Small intestine (tissue), 7 donors: ENCODE measurements around the gene DLG2. TPM values are rescaled to one million over a fixed set of nuclear protein-coding genes. Genes with fewer than 3 reads are reported as not detected.

Experiments
- DNase-seq, 2 donors: peaks; one replicate each; pipeline versions ENCODE4 v3.0.0 to v3.0.0-alpha.2; 2013
- FAIRE-seq: peaks from 2 replicates; lab custom pipeline; 2012; peaks lifted over from hg19 to GRCh38; lab: Jason Lieb, UNC
- H3K27ac ChIP-seq, 3 donors: one replicate each; pipeline ENCODE4 v1.5.1; 2013; ENCODE audit warnings: low read length in 2 of 3, mild to moderate bottlenecking in 2 of 3, control low read depth in 1 of 3, inconsistent platforms in 1 of 3, low read depth in 1 of 3, moderate library complexity in 1 of 3
- H3K27me3 ChIP-seq, 3 donors: one replicate each; pipeline ENCODE4 v1.6.1; 2013; ENCODE audit warnings: low read length in 3 of 3, inconsistent platforms in 1 of 3; ENCODE audit not compliant: control insufficient read depth in 3 of 3, insufficient read depth in 3 of 3
- H3K36me3 ChIP-seq, 3 donors: one replicate each; pipeline ENCODE4 v1.6.1; 2013; ENCODE audit warnings: low read length in 3 of 3, inconsistent platforms in 1 of 3, low read depth in 1 of 3, mild to moderate bottlenecking in 1 of 3, moderate library complexity in 1 of 3; ENCODE audit not compliant: control insufficient read depth in 3 of 3, insufficient read depth in 2 of 3
- H3K4me1 ChIP-seq, 3 donors: one replicate each; pipeline ENCODE4 v1.6.1; 2013; ENCODE audit warnings: low read length in 2 of 3, inconsistent platforms in 1 of 3, low read depth in 1 of 3, mild to moderate bottlenecking in 1 of 3, moderate library complexity in 1 of 3; ENCODE audit not compliant: control insufficient read depth in 3 of 3, insufficient read depth in 2 of 3
- H3K4me3 ChIP-seq, 3 donors: one replicate each; pipeline ENCODE4 v1.5.1; 2013; ENCODE audit warnings: low read length in 3 of 3, control low read depth in 1 of 3, inconsistent platforms in 1 of 3, low read depth in 1 of 3, mild to moderate bottlenecking in 1 of 3, moderate library complexity in 1 of 3
- H3K9me3 ChIP-seq, 2 donors: one replicate each; pipeline ENCODE4 v1.6.1; 2013; ENCODE audit warnings: low read depth in 1 of 2, low read length in 1 of 2; ENCODE audit not compliant: control insufficient read depth in 2 of 2, insufficient read depth in 1 of 2
- WGBS, 3 donors: extraction: QIAGEN DNeasy Blood & Tissue Kit; methylation state at CpG; one replicate each; pipeline ENCODE4 v1.1.7; 2013; 5-methylcytosine and 5-hydroxymethylcytosine counted together
- polyA plus RNA-seq, 4 donors: library from polyadenylated mRNA; stranded (reverse) in 3 of 4; unstranded in 1 of 4; fragments of 200-250 nt in 3 of 4; fragments of 120-200 nt in 1 of 4; gene quantifications; one replicate each; pipeline versions ENCODE4 v1.2.1 to v1.2.3, GENCODE V29; 2013
- donor health status: healthy with polysubstance abuse.
- donor health status: control.
- donor health status: control.
- donor health status: Bipolar disorder and iron deficiency.
- donor health status: healthy.

Gene DLG2
- polyA plus RNA-seq, 4 donors: 0.22 to 1.6 (median 1.1) TPM

DNA sequence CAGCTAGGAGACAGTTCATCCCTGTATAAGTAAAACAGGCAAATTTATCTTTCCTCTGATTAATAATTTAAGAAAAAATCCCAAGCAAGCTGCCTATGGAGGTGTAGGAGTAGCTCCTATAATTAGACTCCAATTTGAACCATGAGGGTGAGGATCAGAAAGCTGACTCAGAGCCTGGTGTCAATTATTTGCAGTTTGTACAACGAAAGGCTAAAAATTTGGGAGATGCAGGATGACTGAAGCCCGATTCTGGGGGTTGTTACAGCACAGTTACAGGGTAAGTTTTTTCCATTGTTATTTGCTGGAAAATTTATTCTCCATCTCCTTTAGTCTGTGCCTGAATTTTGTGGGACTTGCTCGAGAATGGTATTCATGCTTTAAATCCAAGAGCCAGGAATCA, 1981.6 kb downstream of the DLG2 start:
- DNase-seq (no peak), FAIRE-seq (no peak)
- Histone ChIP-seq H3K27me3 (no peaks in the 10 kb centered on the region), H3K36me3 (no peaks in the 10 kb centered on the region), H3K9me3 (no peaks in the 10 kb centered on the region), H3K27ac (no peak overlapping the region), H3K4me1 (peaks cover 0 to 12% (median 5%) of the 10 kb centered on the region in 3 donors), H3K4me3 (no peak overlapping the region)
- WGBS, 3 donors: 77 to 85% (median 82%) methylated on average over 3 of the region's 3 CpGs

DNA sequence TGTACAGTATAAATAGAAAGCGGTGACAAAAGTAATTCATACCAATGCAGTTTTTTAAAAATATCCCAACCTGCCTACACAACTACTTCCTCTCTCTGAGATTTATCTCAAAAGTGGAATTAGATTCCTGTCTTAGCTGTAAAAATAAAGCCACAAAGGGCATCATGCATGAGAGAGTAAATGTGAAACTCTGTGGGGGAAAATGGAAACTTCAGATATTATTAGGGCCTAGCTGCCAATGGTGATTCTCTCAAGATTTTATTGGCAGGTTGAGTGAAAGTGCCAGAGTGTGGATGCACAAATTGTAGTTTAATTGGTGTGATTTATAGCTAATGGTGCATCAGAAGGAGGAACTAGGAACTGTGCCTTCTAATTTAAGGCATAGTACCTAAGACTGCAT, 1984.0 kb downstream of the DLG2 start:
- 75 to 85% (median 80%) methylated on average over 1 of the region's 1 CpG for WGBS, 3 donors
- no peak for DNase-seq
- no peak for FAIRE-seq
- H3K27ac ChIP-seq: no peak overlapping the region
- H3K4me1 ChIP-seq: peaks cover 0 to 2% (median 0%) of the 10 kb centered on the region in 3 donors
- H3K27me3 ChIP-seq: no peaks in the 10 kb centered on the region
- no peak overlapping the region for H3K4me3 ChIP-seq
- no peaks in the 10 kb centered on the region for H3K9me3 ChIP-seq
- no peaks in the 10 kb centered on the region for H3K36me3 ChIP-seq

DNA sequence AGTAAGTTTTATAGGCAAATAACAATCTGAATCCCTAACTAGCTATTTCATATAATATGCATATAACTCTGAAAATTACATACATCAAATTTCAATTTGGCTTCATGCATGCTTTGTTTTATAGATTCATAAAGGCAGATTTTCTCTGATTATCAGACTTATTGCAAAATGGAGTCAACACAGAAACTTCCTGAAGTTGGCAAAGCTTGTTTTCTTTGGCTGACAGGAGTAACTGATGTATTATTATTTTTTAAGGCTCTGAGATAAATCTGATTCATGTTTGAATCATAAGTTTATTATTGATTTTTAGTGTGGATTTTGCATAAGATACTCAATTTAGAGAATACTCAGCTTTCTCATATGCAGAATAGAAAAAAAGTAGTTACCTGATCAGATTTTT, 1984.6 kb downstream of the DLG2 start:
- Histone ChIP-seq H3K9me3 (no peaks in the 10 kb centered on the region), H3K36me3 (no peaks in the 10 kb centered on the region), H3K4me3 (no peak overlapping the region), H3K4me1 (no peaks in the 10 kb centered on the region), H3K27ac (no peak overlapping the region), H3K27me3 (no peaks in the 10 kb centered on the region)
- FAIRE-seq: no peak
- DNase-seq: no peak

DNA sequence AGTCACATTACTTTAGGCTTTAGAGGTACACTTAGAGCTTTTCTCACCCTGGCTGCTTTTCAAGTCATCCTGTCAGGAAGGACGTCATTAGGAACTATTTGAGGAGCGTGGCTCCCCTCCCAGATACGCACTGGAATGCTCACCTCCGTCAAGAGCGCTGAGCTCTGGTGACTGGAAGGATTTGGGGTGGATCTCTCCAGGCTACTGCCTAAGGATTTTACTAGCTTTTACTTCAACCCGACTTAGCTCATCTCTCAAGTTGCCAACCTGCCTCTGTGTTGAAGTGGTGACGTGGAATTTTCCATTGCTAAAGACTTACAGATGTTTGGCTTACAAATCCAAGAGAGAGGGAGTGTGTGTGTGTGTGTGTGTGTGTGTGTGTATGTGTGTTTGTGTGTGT, 1985.6 kb downstream of the DLG2 start:
- Histone ChIP-seq H3K36me3 (no peaks in the 10 kb centered on the region), H3K4me1 (no peaks in the 10 kb centered on the region), H3K27ac (no peak overlapping the region), H3K27me3 (no peaks in the 10 kb centered on the region), H3K9me3 (no peaks in the 10 kb centered on the region), H3K4me3 (no peak overlapping the region)
- DNase-seq (no peak), FAIRE-seq (no peak)
- WGBS, 3 donors: 62 to 68% (median 66%) methylated on average over 7 of the region's 7 CpGs

DNA sequence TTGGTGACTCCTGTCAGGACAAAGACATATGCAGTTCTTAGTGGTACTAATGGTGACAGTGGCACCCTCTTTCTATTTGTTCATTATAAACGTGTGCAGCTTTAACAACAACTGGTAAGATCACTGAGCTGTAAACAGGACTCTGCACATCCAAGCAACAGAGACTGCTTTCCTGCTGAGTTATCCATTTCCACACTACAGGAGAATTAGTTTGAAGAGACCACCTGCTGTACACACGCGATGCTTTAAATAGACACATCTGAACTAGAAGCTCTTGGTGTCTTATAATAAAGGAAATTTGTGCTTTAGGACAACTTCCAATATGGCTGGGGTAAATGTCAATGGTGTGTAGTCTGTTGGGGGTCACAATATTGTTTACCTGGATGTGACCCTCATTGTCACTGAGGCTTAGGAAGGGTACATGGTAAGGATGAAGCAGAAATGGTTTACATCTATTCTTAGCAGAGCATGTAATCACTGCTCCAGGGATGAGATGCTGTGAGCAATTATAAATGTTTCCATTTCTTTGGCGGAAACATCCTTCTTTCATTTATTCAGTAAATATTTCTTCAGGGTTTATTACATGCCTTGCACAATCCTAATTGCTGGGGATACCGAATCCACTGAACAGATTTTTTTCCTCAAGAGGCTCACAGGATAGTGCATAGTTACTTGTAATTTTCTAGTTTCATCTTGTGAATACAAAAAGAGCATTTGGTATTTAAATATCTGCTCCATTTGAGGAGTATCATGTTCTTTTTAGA, 1987.0 kb downstream of the DLG2 start:
- no peaks in the 10 kb centered on the region for H3K9me3 ChIP-seq
- no peak for FAIRE-seq
- H3K36me3 ChIP-seq: no peaks in the 10 kb centered on the region
- H3K27ac ChIP-seq: no peak overlapping the region
- H3K4me3 ChIP-seq: no peak overlapping the region
- H3K27me3 ChIP-seq: no peaks in the 10 kb centered on the region
- DNase-seq: no peak
- no peaks in the 10 kb centered on the region for H3K4me1 ChIP-seq
- WGBS, 3 donors: 67 to 69% (median 68%) methylated on average over 5 of the region's 5 CpGs

DNA sequence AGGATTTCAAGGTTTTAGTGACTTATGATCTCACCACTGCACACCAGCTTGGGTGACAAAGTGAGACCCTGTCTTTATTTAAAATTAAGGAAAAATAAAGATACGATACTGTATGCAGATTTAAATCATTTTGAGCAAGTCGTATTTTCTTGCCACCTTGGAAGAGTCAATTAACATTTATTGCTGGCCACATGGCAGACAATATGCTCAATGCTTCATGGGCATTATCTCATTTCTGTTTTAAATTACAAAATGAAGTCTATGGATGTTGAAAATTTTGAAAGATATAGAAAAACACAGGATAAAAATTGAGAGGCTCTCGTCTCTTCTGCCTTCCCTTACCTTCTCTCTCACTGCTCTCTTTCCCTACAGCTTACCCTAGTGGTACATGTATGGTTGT, 1992.0 kb downstream of the DLG2 start:
- Histone ChIP-seq H3K4me3 (no peak overlapping the region), H3K27ac (no peak overlapping the region), H3K9me3 (no peaks in the 10 kb centered on the region), H3K4me1 (peaks cover 0 to 4% (median 0%) of the 10 kb centered on the region in 3 donors), H3K27me3 (no peaks in the 10 kb centered on the region), H3K36me3 (no peaks in the 10 kb centered on the region)
- DNase-seq (no peak), FAIRE-seq (no peak)
- 71 to 84% (median 84%) methylated on average over 3 of the region's 3 CpGs for WGBS, 3 donors

DNA sequence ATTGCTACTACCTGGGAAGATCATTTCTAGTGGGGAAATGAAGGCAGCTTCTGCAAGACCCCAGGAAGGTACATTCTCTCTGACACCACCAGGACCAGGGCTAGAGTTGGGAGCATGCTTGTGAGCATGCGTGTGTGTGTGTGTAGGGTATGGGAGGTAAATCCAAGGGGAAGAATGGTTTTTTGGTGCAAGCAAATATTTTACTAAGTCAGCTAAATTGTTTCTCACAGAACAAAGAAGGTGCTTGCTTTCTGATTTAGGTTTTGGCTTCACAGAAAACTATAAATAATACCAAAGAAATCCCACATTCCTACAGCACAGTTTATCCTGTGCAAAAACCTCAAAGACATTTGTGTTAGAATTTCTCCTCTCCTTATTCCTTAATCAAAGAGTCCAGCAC, 1996.9 kb downstream of the DLG2 start:
- Histone ChIP-seq H3K4me1 (peaks cover 0 to 8% (median 0%) of the 10 kb centered on the region in 3 donors), H3K9me3 (no peaks in the 10 kb centered on the region), H3K36me3 (no peaks in the 10 kb centered on the region), H3K27ac (no peak overlapping the region), H3K4me3 (no peak overlapping the region), H3K27me3 (no peaks in the 10 kb centered on the region)
- 89 to 95% (median 91%) methylated on average over 1 of the region's 1 CpG for WGBS, 3 donors
- FAIRE-seq: no peak
- DNase-seq: no peak

DNA sequence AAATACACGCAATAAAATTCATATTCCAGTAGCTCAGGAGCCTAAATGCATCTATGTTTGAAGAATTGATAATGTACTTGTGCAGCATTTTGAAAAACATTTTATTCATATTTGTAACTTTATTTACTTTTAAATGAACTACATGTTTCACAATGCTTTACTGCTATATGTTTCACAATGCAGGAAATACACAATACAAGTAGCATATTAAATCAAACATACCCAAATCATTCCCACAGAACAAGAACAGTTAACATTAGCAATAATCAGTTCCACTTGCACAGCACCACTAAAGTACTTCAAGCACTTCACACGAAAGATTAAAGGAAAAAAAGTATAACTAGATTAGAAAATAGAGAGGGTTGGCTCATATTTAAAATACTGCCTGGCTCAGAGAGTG, 1997.4 kb downstream of the DLG2 start:
- Histone ChIP-seq H3K4me3 (no peak overlapping the region), H3K27ac (no peak overlapping the region), H3K9me3 (no peaks in the 10 kb centered on the region), H3K27me3 (no peaks in the 10 kb centered on the region), H3K4me1 (peaks cover 0 to 8% (median 0%) of the 10 kb centered on the region in 3 donors), H3K36me3 (no peaks in the 10 kb centered on the region)
- WGBS, 3 donors: 40 to 44% (median 41%) methylated on average over 2 of the region's 2 CpGs
- DNase-seq: no peak
- no peak for FAIRE-seq
